Measurements from ENCODE around the gene PHLDA3. TPM values are rescaled to one million over a fixed set of nuclear protein-coding genes. Genes with fewer than 3 reads are reported as not detected.
A peak's percentile ranks its signal among the peaks of the same experiment; 100 is the strongest.

Gene PHLDA3
- total and polyA plus RNA-seq, 2 of the 13 experiments (the other 11 are each of a cell fraction or from before 2014, with no cell fraction given) = 16.7 to 33.6 TPM

DNA sequence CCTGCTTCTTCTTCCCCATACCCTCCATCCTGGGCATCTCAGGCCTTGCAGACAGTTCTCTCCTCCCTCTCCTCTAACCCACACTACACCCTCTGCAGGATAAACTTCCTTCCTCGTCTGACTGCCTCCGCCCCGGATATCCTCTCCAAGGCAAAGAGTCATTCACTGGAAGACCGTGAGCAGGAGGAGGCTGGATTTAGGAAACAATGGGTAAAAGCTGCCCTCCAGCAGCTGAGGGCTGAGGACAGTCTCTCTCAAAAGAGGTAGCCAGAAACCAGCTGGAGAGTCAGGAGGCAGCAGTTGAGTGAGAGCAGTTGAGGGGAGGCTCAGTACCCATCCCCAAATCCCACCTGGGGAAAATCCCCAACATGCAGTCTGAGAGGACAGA, 36.5 kb upstream of the PHLDA3 start:
- DNase-seq (ENCODE audit: low spot score) (no peak), ATAC-seq (no peak), FAIRE-seq (no peak)
- no peak overlapping the region for H2AFZ ChIP-seq (ENCODE audit: low read length)
- H4K20me1 ChIP-seq (ENCODE audit: insufficient read depth, low read length) = no peaks in the 10 kb centered on the region
- no TSS peak for BruUV-seq (replicated peaks)
- CTCF ChIA-PET (ENCODE audit: low intra/inter-chr PET ratio, low total read pairs) = interaction anchor here (2.5 kb wide), 1 partner anchor 23 kb away, joined by 5 read pairs; no protein-coding TSS in a partner anchor
- H3K9ac ChIP-seq (ENCODE audit: insufficient read depth, low read depth, low read length) = no peak overlapping the region
- H3K4me1 ChIP-seq (ENCODE audit: insufficient read depth, low read length) = peaks cover 68% of the 10 kb centered on the region
- peak overlapping the region; percentile 87 for H3K4me2 ChIP-seq (ENCODE audit: low read depth, low read length)
- no peaks in the 10 kb centered on the region for H3K36me3 ChIP-seq (replicated peaks in 1 of 2; ENCODE audit: control insufficient read depth in 1 of 2, insufficient read depth in 2 of 2, low read length in 2 of 2)
- no peaks in the 10 kb centered on the region; a peak in 1 of 5 replicates for H3K27me3 ChIP-seq (ENCODE audit: control insufficient read depth in 1 of 2, insufficient read depth in 2 of 2, low read length in 2 of 2)
- WGBS (ENCODE audit: low lambda C conversion rate) = 27% methylated on average over 4 of the region's 4 CpGs
- POLR2A ChIA-PET = interaction anchor here (1.8 kb wide), 1 partner anchor 10 kb away, joined by 5 read pairs; no protein-coding TSS in a partner anchor
- H3K4me3 ChIP-seq (replicated peaks in 1 of 3; ENCODE audit: insufficient read depth in 1 of 3, low read depth in 2 of 3, low read length in 3 of 3) = peak overlapping the region in 1 of 3 experiments; percentile 19; a peak in 2 of 6 replicates
- no peaks in the 10 kb centered on the region for H3K79me2 ChIP-seq (ENCODE audit: insufficient read depth, low read length)
- no peak for TF ChIP-seq SMYD3 (CRISPR knock-in tag; IDR thresholded peaks at IDR 0.05)
- no peak for TF ChIP-seq ZNF468 (CRISPR knock-in tag; IDR thresholded peaks at IDR 0.05)
- no peak for TF ChIP-seq THAP9 (CRISPR knock-in tag; IDR thresholded peaks at IDR 0.05; ENCODE audit: borderline replicate concordance)
- TF ChIP-seq RNF2 (conservative IDR thresholded peaks at IDR 0.05; ENCODE audit: low read depth) = no peak
- TF ChIP-seq MXD4 (CRISPR knock-in tag; IDR thresholded peaks at IDR 0.05) = no peak
- no peak for TF ChIP-seq ZNF251 (CRISPR knock-in tag; IDR thresholded peaks at IDR 0.05)
- no peak for TF ChIP-seq ZUFSP (CRISPR knock-in tag; IDR thresholded peaks at IDR 0.05; ENCODE audit: borderline replicate concordance)
- no peak for TF ChIP-seq HDAC1 (CRISPR knock-in tag; IDR thresholded peaks at IDR 0.05)
- no peak for TF ChIP-seq POLR2AphosphoS5 (IDR thresholded peaks at IDR 0.05; ENCODE audit: low read depth, low read length)
- no peak for TF ChIP-seq BRCA1 (CRISPR knock-in tag; IDR thresholded peaks at IDR 0.05)
- TF ChIP-seq NR0B2 (CRISPR knock-in tag; IDR thresholded peaks at IDR 0.05) = no peak
- TF ChIP-seq ASH2L (IDR thresholded peaks at IDR 0.05; ENCODE audit: insufficient read length, low read depth, low read length) = no peak
- no peak for TF ChIP-seq ZNF10 (CRISPR knock-in tag; IDR thresholded peaks at IDR 0.05; ENCODE audit: borderline replicate concordance, low read depth)
- no peak for TF ChIP-seq NCOA5 (CRISPR knock-in tag; IDR thresholded peaks at IDR 0.05)
- no peak for TF ChIP-seq ZNF451 (CRISPR knock-in tag; IDR thresholded peaks at IDR 0.05)
- no peak for TF ChIP-seq ZNF431 (CRISPR knock-in tag; IDR thresholded peaks at IDR 0.05; ENCODE audit: borderline replicate concordance, low read depth)
- no peaks in the 10 kb centered on the region for H3K9me3 ChIP-seq (ENCODE audit: low read length)
- H3K27ac ChIP-seq (ENCODE audit: extremely low read length, insufficient read depth, low read length) = no peak overlapping the region
- intact Hi-C loops (cut with micrococcal nuclease; ENCODE audit: unreplicated experiment) (no loop called here), in situ Hi-C loops (cut with HindIII; ENCODE audit: extremely low pct_ligation_motif_present, low pct_unique_long_range_greater_than_20kb) (no loop called here)
